C4-2B (cell line): Measurements from ENCODE around the gene RAB11FIP4.

Experiments
- H3K27ac ChIP-seq: fragments of 450-650 bp; 2 replicates; pipeline ENCODE4 v1.5.1; 2017
- CTCF ChIP-seq: fragments of 450-650 bp; conservative IDR thresholded peaks from 2 replicates; pipeline ENCODE4 v1.5.1; 2017; ENCODE audit warnings: mild to moderate bottlenecking
- ZFX ChIP-seq: fragments of 450-650 bp; IDR thresholded peaks from 2 replicates; pipeline ENCODE4 v1.6.1; 2017

RAB11FIP4 gene

GRCh38 chr17:31513731-31514427, 122.4 kb downstream of the RAB11FIP4 start:
- no peak overlapping the region for H3K27ac ChIP-seq
- TF ChIP-seq ZFX (no peak), CTCF (no peak)

- TF ChIP-seq CTCF (no peak), ZFX (no peak)
- H3K27ac ChIP-seq: no peak overlapping the region
These were observed 123.8 kb downstream of the RAB11FIP4 start for GRCh38 chr17:31515267-31515666.

- no peak overlapping the region for H3K27ac ChIP-seq
- TF ChIP-seq ZFX (no peak), CTCF (no peak)
These were observed 126.0 kb downstream of the RAB11FIP4 start for GRCh38 chr17:31517524-31517923.

- TF ChIP-seq CTCF (no peak), ZFX (no peak)
- no peak overlapping the region for H3K27ac ChIP-seq
These were observed 127.0 kb downstream of the RAB11FIP4 start for GRCh38 chr17:31518478-31518877.

GRCh38 chr17:31521632-31522283, 130.3 kb downstream of the RAB11FIP4 start:
- TF ChIP-seq CTCF: no peak
- no peak for TF ChIP-seq ZFX
- no peak overlapping the region for H3K27ac ChIP-seq

- TF ChIP-seq ZFX: no peak
- no peak overlapping the region for H3K27ac ChIP-seq
These were observed 130.9 kb downstream of the RAB11FIP4 start for GRCh38 chr17:31522284-31522931.

GRCh38 chr17:31522987-31523495, 131.6 kb downstream of the RAB11FIP4 start:
- TF ChIP-seq ZFX (no peak), CTCF (no peak)
- no peak overlapping the region for H3K27ac ChIP-seq
